ENCODE measurements around the gene SLC1A2.

SLC1A2 gene

GRCh38 chr11:35265755-35266454 lies 153.5 kb downstream of the SLC1A2 start:
- DNase-seq = no peak

GRCh38 chr11:35262735-35263134 lies 156.6 kb downstream of the SLC1A2 start:
- no peak for DNase-seq

DNA sequence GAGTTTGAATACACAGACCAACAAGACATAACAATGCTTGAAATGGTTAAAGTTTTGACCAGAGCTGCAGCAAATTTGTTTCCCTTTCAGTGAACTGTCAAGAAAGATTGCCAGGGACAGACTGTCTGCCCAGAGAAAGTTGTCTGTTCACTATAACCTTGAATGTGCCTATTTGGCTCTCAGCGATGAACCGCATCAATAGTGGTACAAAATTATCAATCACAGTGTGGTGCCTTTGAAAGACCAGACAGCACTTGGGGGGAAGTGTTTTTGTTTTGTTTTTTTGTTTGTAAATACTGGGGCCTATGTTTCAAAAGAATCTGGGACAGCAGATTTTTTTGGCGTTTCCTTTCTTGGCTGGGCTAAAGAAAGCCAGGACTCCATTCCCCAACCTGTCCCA lies 157.3 kb downstream of the SLC1A2 start:
- DNase-seq = no peak

DNA sequence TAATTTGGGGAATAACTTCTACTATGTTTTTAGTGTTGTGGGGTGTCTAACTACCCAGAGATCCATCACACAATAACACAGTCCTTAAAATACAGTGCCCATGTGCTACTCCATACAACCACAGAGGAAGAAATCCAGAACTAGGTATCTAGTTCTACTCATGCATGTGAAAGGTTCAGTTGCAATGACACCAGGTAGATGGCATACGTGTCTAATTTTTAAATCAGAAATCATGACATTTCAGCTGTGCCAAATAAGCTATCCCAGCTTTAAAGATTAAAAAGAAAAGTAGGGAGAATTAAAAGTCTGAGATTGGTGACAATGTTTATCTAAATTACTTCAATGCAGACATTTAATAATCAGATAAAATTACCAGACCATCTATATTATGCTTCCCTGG lies 158.2 kb downstream of the SLC1A2 start:
- DNase-seq = no peak

DNA sequence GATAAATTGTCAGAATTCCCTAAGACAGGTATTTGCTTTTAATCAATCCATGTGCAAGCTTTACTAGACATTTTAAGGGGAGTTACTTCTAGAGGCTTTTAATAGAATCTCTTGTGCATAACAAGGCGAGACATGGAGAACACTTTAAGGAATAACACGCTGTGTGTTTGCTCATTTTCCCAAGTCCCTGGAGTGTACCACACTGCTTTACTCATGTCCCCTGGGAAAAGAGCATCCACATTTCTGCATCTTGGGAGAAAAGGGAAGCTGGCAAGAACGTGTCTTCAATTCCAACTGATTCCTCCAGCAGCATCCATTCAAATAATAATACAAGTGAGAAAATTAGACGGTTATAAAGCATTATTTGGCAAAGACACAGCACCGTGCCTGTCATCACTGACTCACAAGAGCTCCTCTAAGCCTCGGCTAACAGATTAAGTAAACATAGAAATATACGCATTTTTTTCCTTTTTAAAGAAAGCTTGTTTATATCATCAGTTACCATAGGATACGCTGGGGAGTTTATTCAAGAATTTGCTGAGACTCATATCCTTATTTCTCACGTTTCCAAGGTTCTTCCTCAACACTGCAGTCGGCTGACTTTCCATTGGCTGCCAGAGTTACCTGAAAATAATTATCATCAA lies 158.9 kb downstream of the SLC1A2 start:
- no peak for DNase-seq

GRCh38 chr11:35259529-35259928 lies 159.8 kb downstream of the SLC1A2 start:
- no peak for DNase-seq

DNA sequence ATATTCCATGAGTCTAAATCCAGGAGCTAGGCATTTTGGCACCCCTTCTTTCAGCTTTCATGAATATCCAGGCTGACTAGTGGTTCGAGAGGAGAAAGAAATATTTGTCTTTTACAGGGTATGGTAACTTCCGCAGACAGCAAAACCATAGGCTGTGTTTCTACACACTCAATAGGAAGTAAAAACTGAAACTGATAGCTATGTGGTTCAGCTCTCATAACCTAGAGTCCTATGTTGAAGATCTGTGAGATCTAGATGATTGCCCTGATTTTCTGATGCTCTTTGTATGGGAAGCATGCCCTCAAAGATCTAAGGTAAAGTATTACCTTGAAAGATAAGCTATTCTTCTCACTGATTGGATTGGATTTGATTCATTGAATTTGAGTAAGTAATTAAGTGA lies 162.1 kb downstream of the SLC1A2 start:
- DNase-seq = peak; percentile 50

DNA sequence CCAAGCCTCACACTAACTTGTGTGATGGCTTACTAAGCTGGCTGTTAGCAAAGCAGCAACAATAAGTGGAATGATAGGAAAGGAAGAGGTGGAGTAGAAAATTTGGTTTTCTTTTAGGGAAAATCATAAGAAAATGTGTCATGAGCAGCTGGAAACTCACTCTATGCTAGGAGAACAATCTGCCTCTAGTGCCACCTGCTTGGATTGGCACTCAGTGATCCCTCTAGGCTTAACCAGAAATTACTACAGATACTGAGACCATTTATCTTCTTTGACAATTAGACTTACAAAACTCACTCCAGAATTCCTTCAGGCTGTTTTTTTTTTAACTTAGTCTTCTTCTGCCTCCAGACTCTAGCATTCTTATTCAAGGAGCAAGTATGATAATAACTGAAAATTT lies 163.1 kb downstream of the SLC1A2 start:
- DNase-seq = no peak

- DNase-seq = no peak
Observed at GRCh38 chr11:35255514-35255913, 163.8 kb downstream of the SLC1A2 start.

DNA sequence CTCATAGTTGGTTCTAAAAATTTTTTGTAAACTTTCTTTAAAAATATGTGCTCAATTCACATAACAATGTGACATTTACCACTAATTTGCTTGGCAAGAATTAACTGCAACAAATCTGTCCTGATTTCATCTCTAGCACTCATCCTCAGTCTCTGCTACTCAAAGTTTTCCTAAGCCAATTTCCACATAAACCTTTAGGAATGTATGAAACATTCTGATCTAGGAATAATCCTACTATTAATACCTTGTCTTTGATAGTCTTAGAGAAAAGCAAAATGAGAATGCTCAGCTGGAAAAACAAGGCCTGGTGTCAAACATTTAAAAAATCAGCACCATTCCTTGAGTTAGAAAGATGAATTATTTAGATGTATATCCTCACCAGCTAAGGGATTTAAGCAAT lies 166.1 kb downstream of the SLC1A2 start:
- DNase-seq = no peak

- no peak for DNase-seq
Observed at GRCh38 chr11:35250621-35251020, 168.7 kb downstream of the SLC1A2 start.

DNA sequence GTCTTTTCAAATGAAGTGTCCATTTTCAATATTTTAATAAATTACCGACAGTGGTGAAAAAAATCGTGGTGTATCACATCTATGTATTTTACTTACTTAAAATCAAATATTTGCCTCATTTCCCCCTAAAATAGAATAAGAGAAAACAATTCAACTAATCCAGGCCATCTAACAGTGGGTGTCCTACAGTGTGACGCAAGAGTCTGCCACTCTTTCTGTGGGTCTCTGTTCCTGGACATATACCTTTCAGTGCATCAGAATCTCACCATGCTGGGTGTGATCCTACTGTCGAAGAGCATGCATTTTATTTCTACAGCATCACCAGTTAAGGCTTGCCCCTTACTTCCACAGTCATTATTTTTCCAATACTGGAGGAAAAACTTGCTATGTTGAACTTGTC lies 169.2 kb downstream of the SLC1A2 start:
- no peak for DNase-seq

- no peak for DNase-seq
Observed at GRCh38 chr11:35248558-35249323, 170.6 kb downstream of the SLC1A2 start.

DNA sequence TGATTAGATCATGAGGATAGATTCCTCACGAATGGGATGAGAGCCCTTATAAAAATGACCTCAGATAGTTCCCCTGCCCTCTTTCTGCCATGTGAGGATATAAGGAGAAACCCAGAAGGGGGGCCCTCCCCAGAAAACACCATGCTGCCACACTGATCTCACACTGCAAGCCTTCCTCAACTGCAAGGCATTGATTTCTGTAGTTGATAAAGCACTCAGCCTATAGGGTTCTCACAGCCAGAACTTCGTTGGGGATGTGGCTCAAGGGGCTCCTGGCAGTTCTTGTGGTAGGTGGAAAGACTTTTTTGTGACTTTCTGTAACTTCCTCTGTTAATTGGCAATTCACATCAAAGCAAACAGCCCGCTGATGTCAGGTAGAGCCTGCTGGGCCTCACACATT lies 171.5 kb downstream of the SLC1A2 start:
- no peak for DNase-seq

DNA sequence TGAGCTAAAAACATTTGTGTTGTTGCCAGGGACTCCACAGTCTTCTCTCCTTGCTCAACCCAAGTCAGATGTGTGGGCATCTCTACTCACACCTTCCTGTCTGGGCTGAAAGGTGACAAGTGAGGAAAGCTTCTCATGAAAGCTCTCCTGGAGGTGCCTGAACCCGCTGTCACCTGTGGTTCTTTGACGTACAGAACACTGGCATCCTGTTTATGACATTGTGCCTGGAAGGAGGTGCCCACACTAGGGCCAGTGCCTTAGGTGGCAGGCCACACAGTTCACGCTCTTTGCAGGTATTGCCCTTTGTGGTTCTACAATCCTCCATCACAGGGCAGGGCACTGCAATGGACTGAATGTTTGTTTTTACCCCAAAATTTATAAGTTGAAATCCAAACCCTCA lies 171.9 kb downstream of the SLC1A2 start:
- peak; percentile 18 for DNase-seq

DNA sequence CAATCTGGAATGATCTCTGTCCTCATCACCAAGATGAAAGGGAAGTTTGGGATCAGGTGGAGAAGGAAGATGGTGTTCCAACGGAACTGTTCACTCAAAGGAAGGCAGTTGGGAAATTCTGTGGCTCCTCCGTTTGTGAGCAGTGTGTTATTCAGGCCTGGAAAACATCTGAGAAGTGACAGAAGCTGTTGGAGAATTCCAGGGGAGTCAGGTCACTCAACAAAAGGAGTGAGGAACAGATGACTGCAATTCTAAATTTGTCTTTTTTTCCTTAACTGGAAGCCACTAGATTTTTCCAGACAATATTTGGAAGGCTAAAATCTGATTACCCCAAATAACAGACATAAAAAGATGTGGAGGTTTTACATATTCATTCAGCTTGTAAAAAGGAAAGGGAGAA lies 172.6 kb downstream of the SLC1A2 start:
- no peak for DNase-seq

DNA sequence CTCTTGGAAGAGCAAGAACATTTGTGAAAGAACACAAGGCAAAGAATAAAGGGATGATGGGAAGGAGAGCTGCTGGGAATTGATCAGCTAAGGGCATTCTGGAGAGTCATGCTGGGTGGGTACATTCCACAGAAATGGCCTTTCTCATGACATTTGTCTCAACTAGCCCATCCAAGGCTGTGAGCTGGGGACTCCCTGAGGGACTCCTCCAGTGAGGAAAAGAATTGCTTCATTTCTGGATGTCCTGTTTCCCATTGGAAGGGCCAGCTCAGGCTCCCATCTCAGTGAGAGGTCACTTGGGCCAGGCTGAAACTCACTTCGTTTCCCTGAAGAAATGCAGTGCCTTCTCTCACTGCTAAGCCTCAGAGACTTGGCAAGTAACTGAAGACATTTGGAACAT lies 173.6 kb downstream of the SLC1A2 start:
- no peak for DNase-seq

GRCh38 chr11:35245056-35245455 lies 174.3 kb downstream of the SLC1A2 start:
- no peak for DNase-seq

- no peak for DNase-seq
Observed at GRCh38 chr11:35243774-35244173, 175.6 kb downstream of the SLC1A2 start.

- DNase-seq = no peak
Observed at GRCh38 chr11:35242412-35243242, 176.7 kb downstream of the SLC1A2 start.

GRCh38 chr11:35241531-35241930 lies 177.8 kb downstream of the SLC1A2 start:
- no peak for DNase-seq

- DNase-seq = no peak
Observed at GRCh38 chr11:35241083-35241482, 178.3 kb downstream of the SLC1A2 start.

DNA sequence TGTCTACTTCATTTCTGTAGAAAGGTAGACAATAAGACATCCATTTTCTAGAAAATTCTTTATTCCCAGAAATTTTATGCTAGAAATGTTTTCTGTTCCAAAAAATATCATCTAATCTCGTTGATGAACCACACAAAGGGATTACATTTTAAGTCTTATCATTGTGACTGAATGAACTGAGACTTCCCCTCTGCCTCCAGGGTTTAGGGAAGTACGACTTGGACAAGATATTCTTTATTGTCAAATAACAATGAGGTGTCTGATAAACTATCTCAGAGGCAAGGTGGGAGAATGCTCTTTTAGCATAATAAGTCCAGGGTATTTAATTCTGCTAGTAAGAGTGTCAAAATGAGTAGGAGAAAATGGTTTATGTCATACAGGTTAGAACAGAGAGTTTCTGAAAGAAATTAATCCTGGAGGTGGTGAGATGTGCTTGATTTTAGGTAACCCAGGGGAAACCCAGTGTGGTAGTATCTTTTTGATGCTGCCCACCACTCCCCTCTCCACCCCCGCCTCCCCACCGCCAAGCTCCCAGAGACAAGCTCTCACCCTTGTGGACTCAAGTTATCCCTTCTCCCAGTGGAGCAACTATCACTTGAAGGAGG lies 179.8 kb downstream of the SLC1A2 start:
- DNase-seq = no peak
